Measurements from ENCODE around the gene APOE. TPM values are rescaled to one million over a fixed set of nuclear protein-coding genes. Genes with fewer than 3 reads are reported as not detected.
A peak's percentile ranks its signal among the peaks of the same experiment; 100 is the strongest.

APOE gene
- polyA plus RNA-seq, 2 of the 4 experiments (the other 2 are of a cell fraction), result 12.5 to 31.9 TPM

DNA sequence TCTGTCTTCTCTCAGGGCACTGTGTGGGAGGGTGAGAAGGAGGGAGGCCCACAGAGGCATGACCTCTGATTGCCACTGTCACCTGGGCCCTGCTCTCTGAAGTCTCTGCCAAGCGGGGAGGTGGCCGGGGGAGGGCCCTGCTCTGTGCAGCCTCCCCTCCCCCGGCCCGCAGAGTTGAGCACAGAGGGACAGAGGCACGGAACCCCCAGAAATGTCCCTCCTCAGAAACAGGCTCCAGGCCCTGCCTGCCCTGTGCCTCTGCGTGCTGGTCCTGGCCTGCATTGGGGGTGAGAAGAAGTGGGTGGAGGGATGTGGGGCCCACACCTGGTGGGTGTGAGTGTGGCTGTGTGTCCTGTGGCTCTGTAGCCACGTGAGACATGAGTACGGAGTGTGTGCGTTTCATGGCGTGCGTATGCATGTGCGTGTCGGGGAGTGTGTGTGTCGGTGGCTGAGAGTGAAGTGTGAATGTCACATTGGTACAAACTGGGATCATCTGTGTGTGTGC, 36.5 kb downstream of the APOE start, which contains the start of gene APOC4:
TSS of gene APOC4 (plus strand) at position 171 of the 505 bp plus-strand sequence. CDS start at position 212, 41 bp downstream.
- TF ChIP-seq, protein P1, sequence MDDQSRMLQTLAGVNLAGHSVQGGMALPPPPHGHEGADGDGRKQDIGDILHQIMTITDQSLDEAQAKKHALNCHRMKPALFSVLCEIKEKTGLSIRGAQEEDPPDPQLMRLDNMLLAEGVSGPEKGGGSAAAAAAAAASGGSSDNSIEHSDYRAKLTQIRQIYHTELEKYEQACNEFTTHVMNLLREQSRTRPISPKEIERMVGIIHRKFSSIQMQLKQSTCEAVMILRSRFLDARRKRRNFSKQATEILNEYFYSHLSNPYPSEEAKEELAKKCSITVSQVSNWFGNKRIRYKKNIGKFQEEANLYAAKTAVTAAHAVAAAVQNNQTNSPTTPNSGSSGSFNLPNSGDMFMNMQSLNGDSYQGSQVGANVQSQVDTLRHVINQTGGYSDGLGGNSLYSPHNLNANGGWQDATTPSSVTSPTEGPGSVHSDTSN (IDR thresholded peaks at IDR 0.05), result no peak
- TF ChIP-seq, protein P2, sequence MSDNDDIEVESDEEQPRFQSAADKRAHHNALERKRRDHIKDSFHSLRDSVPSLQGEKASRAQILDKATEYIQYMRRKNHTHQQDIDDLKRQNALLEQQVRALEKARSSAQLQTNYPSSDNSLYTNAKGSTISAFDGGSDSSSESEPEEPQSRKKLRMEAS (IDR thresholded peaks at IDR 0.05), result no peak
- TF ChIP-seq KDM5A (IDR thresholded peaks at IDR 0.05) (no peak), MYC (IDR thresholded peaks at IDR 0.05; ENCODE audit: borderline replicate concordance, low read length) (no peak), SREBF2 (IDR thresholded peaks at IDR 0.05) (no peak), FOSB (CRISPR knock-in tag; IDR thresholded peaks at IDR 0.05) (no peak), TFCP2L1 (CRISPR knock-in tag; IDR thresholded peaks at IDR 0.05) (no peak), CEBPB (IDR thresholded peaks at IDR 0.05) (no peak), RNF2 (IDR thresholded peaks at IDR 0.05; ENCODE audit: borderline replicate concordance, low read depth) (no peak), HDAC2 (IDR thresholded peaks at IDR 0.05) (no peak), FOXS1 (CRISPR knock-in tag; IDR thresholded peaks at IDR 0.05) (no peak), PHF8 (IDR thresholded peaks at IDR 0.05; ENCODE audit: borderline replicate concordance, low read depth) (no peak)
- TF ChIP-seq, protein P3, sequence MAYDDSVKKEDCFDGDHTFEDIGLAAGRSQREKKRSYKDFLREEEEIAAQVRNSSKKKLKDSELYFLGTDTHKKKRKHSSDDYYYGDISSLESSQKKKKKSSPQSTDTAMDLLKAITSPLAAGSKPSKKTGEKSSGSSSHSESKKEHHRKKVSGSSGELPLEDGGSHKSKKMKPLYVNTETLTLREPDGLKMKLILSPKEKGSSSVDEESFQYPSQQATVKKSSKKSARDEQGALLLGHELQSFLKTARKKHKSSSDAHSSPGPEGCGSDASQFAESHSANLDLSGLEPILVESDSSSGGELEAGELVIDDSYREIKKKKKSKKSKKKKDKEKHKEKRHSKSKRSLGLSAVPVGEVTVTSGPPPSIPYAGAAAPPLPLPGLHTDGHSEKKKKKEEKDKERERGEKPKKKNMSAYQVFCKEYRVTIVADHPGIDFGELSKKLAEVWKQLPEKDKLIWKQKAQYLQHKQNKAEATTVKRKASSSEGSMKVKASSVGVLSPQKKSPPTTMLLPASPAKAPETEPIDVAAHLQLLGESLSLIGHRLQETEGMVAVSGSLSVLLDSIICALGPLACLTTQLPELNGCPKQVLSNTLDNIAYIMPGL (CRISPR knock-in tag; IDR thresholded peaks at IDR 0.05; ENCODE audit: borderline replicate concordance), result no peak
- DNase-seq (ENCODE audit: low read depth in 1 of 2, low spot score in 1 of 2), result no peak
- 86% methylated on average over 13 of the region's 14 CpGs for WGBS (ENCODE audit: missing lambda C conversion rate)
- POLR2A ChIA-PET, result no interaction called here
- ATAC-seq, result peak in 1 of 2 experiments; percentile 35; a peak in 1 of 6 replicates
- H3K27ac ChIP-seq, result no peak within 1 kb of the TSS
- no peaks in the 10 kb centered on the region for H3K4me1 ChIP-seq
- no peak within 1 kb of the TSS for H3K4me2 ChIP-seq
- H3K9me3 ChIP-seq, result no peaks in the 10 kb centered on the region
- no peak for FAIRE-seq
- no peak within 1 kb of the TSS for H3K4me3 ChIP-seq
- CTCF ChIA-PET, result interaction anchor here (0.6 to 1.0 kb wide), 3 partner anchors 10 to 138 kb away, joined by 3 to 7 read pairs (median 3); no protein-coding TSS in a partner anchor

DNA sequence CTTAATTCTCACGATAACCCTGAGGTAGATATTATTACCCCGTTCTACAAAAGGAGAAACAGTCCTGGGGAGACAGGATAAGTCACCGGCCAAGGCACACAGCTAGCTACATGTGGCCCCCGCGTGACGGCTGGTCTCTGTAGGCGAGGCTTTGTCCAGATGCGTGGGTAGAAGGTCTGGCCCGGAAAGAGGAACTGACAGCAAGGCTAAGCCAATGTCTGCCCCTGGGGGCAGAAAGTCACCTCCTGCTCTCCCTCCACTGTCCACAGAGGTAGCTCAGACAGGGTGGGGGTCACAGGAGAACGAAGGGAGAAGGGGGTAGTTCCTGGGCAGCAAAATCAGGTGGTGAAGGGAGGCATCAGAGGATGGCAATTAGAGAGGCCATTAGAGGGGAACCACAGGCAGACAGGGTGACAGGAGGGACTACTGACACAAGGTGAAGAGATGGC, 38.2 kb downstream of the APOE start:
- Histone ChIP-seq H3K4me2 (no peak overlapping the region), H3K4me3 (no peak overlapping the region), H3K9me3 (no peaks in the 10 kb centered on the region), H3K27ac (no peak overlapping the region), H3K4me1 (no peaks in the 10 kb centered on the region)
- ATAC-seq (peak in 1 of 2 experiments; percentile 29; a peak in 3 of 6 replicates), FAIRE-seq (no peak), DNase-seq (ENCODE audit: low read depth in 1 of 2, low spot score in 1 of 2) (no peak)
- ChIA-PET CTCF (interaction anchor here (0.7 to 4.1 kb wide), 2 partner anchors 8 to 40 kb away, joined by 3 to 25 read pairs; partner anchors contain the start of gene APOE), POLR2A (interaction anchor here (0.5 kb wide), 1 partner anchor 46 kb away, joined by 7 read pairs; no protein-coding TSS in a partner anchor)
- WGBS (ENCODE audit: missing lambda C conversion rate), result 73% methylated on average over 10 of the region's 10 CpGs
- TF ChIP-seq SMC3 (IDR thresholded peaks at IDR 0.05), result no peak
- TF ChIP-seq, protein P3 (CRISPR knock-in tag; IDR thresholded peaks at IDR 0.05; ENCODE audit: borderline replicate concordance), result no peak
- TF ChIP-seq ESRRA (IDR thresholded peaks at IDR 0.05; ENCODE audit: borderline replicate concordance, low read length), result no peak

DNA sequence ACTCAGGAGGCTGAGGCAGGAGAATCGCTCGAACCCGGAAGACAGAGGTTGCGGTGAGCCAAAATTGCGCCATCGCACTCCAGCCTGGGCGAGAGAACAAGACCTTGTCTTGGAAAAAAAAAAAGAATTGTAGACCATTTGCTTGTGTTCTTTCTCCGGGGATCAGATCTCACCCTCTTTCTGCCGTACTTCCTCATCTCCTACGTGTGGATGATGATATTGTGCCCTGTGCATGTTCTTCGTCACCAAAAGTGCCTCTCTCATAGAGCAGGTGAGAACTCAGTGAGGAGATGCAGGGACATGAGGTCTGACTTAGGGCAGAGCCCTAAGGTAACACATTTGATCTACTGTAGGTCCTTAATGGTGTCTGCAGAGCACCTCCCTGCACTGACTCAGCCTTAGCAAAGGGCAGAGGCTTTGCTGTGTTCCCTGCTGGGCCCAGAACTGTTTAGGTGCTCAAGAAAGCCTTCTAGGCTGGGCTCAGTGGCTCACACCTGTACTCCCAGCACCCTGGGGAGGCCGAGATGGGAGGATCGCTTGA, 41.5 kb downstream of the APOE start:
- no peak overlapping the region for H3K27ac ChIP-seq
- no peak overlapping the region for H3K4me2 ChIP-seq
- no peak overlapping the region for H3K4me3 ChIP-seq
- WGBS (ENCODE audit: missing lambda C conversion rate), result 90% methylated on average over 13 of the region's 13 CpGs
- TF ChIP-seq, protein P1 (IDR thresholded peaks at IDR 0.05), result no peak
- no peak for TF ChIP-seq MYC (IDR thresholded peaks at IDR 0.05; ENCODE audit: borderline replicate concordance, low read length)
- TF ChIP-seq, protein P4, sequence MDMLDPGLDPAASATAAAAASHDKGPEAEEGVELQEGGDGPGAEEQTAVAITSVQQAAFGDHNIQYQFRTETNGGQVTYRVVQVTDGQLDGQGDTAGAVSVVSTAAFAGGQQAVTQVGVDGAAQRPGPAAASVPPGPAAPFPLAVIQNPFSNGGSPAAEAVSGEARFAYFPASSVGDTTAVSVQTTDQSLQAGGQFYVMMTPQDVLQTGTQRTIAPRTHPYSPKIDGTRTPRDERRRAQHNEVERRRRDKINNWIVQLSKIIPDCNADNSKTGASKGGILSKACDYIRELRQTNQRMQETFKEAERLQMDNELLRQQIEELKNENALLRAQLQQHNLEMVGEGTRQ (IDR thresholded peaks at IDR 0.05), result no peak
- FAIRE-seq, result no peak
- CTCF ChIA-PET, result interaction anchor here (1.0 to 8.3 kb wide), 4 partner anchors 10 to 43 kb away, joined by 3 to 303 read pairs (median 14); partner anchors contain the start of genes APOC1 and APOE
- no peak for DNase-seq (ENCODE audit: low read depth in 1 of 2, low spot score in 1 of 2)
- H3K4me1 ChIP-seq, result no peaks in the 10 kb centered on the region
- ATAC-seq, result 0 out of 6 replicates have a peak, but pooled peaks of 1 of the 2 experiments have one; percentile 5
- H3K9me3 ChIP-seq, result no peaks in the 10 kb centered on the region
- POLR2A ChIA-PET, result no interaction called here
